Amygdala (tissue), 56 donors: ENCODE data around the gene CNOT10.
A peak's percentile ranks its signal among the peaks of the same experiment; 100 is the strongest.
"Not testable (repeated sequence)": the region's sequence is repeated elsewhere in the genome, so short reads cannot be mapped to it uniquely, and the experiment has no call there.

Experiments
- DNase-seq, 56 donors: peaks; one replicate each; lab custom pipeline; 2025; lab: John Stamatoyannopoulos, UW

The CNOT10 gene, protein sequence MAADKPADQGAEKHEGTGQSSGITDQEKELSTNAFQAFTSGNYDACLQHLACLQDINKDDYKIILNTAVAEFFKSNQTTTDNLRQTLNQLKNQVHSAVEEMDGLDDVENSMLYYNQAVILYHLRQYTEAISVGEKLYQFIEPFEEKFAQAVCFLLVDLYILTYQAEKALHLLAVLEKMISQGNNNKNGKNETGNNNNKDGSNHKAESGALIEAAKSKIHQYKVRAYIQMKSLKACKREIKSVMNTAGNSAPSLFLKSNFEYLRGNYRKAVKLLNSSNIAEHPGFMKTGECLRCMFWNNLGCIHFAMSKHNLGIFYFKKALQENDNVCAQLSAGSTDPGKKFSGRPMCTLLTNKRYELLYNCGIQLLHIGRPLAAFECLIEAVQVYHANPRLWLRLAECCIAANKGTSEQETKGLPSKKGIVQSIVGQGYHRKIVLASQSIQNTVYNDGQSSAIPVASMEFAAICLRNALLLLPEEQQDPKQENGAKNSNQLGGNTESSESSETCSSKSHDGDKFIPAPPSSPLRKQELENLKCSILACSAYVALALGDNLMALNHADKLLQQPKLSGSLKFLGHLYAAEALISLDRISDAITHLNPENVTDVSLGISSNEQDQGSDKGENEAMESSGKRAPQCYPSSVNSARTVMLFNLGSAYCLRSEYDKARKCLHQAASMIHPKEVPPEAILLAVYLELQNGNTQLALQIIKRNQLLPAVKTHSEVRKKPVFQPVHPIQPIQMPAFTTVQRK

GRCh38 chr3:32684800-32685542, at the start of gene CNOT10:
Gene CNOT10 (plus strand): TSS chr3:32685188. CDS start chr3:32685461, 273 bp downstream.
- DNase-seq = peak; percentile 72 to 98 (median 92)

GRCh38 chr3:32640939-32641338, 44.0 kb upstream of the CNOT10 start:
- no peak for DNase-seq

DNA sequence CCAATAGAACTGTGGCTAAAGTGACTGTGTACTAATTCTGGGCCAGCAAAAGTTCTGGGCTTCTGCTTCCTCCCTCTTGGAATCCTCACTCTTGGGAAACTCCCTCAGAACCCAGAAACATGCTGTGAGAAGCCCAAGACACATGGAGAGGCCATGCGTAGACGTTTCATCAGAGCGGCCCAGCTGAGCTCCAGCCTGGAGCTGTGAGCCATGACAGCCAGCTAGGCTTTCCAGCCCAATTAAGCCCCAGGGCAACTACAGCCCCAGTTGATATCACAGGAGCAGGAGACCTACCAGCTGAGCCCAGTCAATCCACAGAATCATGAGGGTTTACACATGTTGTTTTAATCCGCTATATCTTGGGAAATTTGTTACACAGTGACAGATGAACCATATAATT, 43.6 kb upstream of the CNOT10 start:
- DNase-seq = no peak

- DNase-seq = no peak
Measured at GRCh38 chr3:32643354-32643753, 41.6 kb upstream of the CNOT10 start.

DNA sequence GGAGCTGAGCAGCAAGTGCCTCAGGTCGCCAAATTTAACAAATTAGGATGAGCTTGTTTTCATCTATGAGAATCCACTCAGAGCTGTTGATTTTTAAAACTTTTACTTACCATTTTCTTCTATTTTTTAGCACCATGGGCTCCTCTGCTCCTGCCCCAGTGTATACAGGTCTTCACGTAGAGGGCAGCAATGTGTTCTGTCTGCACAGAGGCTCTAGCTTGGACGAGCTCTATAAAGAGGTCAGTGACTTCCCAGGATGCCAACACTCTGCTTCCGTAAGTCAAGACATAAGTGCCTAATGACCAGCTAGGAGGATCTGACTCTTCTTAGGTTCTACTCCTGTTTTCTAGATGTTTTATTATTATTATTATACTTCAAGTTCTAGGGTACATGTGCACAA, 41.2 kb upstream of the CNOT10 start:
- DNase-seq = no peak

- no peak for DNase-seq
Measured at GRCh38 chr3:32644380-32644779, 40.6 kb upstream of the CNOT10 start.

- DNase-seq = no peak
Measured at GRCh38 chr3:32646761-32647160, 38.2 kb upstream of the CNOT10 start.

DNA sequence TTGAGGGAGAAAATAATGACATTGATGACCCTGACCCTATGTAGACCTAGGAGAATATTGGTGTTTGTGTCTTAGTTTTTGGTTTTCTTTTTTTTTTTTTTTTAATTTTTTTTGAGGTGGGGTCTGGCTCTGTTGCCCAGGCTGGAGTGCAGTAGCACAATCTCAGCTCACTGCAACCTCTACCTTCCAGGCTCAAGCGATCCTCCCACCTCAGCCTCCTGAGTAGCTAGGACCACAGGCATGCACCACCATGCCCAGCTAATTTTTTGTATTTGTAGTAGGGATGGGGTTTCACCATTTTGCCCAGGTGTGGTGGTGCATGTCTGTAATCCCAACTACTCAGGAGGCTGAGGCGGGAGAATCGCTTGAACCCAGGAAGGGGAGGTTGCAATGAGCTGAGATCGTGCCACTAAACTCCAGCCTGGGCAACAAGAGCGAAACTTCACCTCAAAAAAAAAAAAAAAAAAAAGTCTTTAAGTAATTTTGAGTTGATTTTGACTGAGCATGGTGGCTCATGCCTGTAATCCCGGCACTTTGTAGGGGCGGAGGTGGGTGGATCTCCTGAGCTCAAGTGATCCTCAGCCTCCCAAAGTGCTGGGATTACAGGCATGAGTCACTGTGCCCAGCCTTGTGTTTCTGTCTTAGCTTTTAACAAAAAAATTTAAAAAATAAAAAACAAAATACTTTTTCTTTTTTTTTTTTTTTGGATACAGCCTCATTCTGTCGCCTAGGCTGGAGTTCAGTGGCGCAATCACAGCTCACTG, 32.5 kb upstream of the CNOT10 start:
- DNase-seq = not testable (repeated sequence)

DNA sequence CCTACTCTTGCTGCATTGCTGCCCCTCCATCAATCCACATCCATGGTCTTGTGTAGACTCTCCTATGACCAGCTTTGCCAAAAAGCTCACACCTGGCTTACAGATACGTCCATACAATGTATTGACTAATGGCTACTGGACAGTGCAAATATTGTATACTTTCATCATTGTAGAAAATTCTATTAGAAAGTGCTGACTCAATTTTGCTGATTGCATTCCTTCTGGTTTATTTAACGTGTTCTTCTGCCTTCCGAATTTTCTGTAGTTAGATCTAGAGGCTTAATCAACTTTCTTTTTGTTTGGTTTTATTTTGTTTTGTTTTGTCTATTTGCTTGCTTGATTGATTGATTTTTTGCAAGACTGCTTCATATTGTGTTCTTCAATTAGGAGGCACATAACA, 29.8 kb upstream of the CNOT10 start:
- no peak for DNase-seq

DNA sequence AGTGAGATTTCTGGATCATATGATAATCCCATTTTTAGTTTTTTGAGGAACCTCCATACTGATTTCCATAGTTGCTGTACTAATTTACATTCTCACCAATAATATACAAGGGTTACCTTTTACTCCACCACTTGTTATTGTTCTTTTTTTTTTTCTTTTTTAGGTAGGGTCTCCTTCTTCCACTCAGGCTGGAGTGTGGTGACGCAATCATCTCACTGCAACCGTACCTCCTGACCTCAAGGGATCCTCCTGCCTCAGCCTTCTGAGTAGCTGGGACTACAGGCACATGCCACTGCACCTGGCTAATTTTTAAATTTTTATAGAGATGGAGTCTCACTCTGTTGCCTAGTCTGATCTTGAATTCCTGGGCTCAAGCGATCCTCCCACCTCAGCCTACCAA, 24.4 kb upstream of the CNOT10 start:
- no peak for DNase-seq

- DNase-seq = no peak
Measured at GRCh38 chr3:32662647-32663046, 22.3 kb upstream of the CNOT10 start.

DNA sequence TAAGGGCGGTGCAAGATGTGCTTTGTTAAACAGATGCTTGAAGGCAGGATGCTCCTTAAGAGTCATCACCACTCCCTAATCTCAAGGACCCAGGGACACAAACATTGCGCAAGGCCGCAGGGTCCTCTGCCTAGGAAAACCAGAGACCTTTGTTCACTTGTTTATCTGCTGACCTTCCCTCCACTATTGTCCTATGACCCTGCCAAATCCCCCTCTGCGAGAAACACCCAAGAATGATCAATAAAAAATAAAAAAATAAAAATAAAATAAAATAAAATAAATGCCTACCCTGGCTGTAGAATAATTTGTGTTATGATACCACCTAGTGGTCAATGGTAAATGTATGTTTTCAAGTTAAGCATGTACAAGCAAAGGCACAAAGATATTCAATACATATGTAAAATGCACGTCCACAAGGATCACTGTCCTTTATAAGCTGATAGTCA, 20.3 kb upstream of the CNOT10 start:
- not testable (repeated sequence) for DNase-seq

- DNase-seq = no peak
Measured at GRCh38 chr3:32667072-32667582, 17.9 kb upstream of the CNOT10 start.

GRCh38 chr3:32669226-32669625, 15.8 kb upstream of the CNOT10 start:
- not testable (repeated sequence) for DNase-seq

- DNase-seq = not testable (repeated sequence)
Measured at GRCh38 chr3:32673730-32674129, 11.3 kb upstream of the CNOT10 start.

GRCh38 chr3:32675164-32675563, 9.8 kb upstream of the CNOT10 start:
- DNase-seq = no peak

- no peak for DNase-seq
Measured at GRCh38 chr3:32675650-32676049, 9.3 kb upstream of the CNOT10 start.

DNA sequence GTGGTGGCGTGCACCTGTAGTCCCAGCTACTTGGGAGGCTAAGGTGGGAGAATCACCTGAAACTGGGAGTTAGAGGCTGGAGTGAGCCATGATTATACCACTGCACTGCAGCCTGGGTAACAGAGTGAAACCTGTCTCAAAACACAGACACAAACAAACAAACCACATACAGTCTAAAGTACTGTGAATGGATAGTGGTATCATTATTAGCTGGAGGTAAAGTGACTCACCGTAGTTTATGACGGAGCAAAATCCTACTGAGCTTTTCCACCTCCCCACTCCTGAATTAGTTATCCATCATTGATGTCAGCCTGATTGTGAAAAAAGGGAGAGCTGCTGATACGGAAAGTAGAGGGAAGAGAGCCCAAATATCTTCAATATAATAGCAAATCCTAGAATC, 3.2 kb upstream of the CNOT10 start:
- DNase-seq = no peak

GRCh38 chr3:32684029-32684799, 774 bp upstream of the CNOT10 start:
- no peak for DNase-seq
